ACHN (cell line): ENCODE measurements around the gene RASA4B.
"Not testable (repeated sequence)": the region's sequence is repeated elsewhere in the genome, so short reads cannot be mapped to it uniquely, and the experiment has no call there.

Experiments used
- DNase-seq: peaks from one replicate; pipeline ENCODE4 v3.0.0-alpha.2; 2015
- in situ Hi-C: cut with HindIII; loops from 2 replicates; pipeline ENCODE4 v1.10.0; 2017; ENCODE audit warnings: low sequenced_read_pairs, low pct_ligation_motif_present, low pct_unique_long_range_greater_than_20kb

RASA4B gene

DNA sequence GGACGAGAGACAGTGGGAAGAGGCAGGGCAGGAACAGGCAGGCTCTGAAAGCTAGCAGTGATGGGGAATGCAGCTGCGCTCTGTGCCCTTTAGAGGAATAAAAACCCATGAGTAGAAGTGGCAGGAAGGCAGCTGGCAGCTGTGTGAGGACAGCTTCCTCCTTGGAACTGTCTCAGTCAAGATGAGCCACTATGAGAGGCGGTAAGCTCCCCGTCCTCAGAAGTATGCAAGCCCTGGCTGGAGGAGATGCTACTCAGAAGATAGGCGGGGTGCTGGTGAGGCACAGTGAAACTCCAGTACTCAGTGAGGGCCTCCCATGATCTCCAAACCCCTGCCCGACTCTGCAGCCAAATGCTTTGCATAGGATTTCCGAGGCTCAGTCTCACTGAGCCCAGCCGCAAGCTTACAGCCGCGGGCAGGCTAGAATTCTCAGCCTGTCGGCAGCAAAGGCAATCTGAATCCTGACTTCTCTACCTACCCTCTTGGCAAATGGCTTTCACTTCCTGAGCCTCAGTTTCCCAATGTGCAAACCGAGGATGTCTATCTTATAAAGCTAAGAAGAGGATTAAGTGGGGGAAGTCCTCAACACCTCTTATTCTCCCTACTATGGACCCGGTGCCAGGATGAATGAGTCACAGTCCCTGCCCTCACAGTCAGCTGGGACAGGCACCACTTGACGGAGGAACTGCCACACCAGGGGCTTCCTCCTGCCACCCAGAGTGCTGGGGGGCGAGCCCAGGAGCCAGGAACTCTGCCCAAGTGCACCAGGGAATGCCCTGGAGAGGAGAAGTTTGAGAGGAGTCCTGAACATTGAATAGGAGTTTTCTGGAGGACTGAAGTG, 2.5 kb downstream of the RASA4B start:
- in situ Hi-C loops, DNase-seq: not testable (repeated sequence)

DNA sequence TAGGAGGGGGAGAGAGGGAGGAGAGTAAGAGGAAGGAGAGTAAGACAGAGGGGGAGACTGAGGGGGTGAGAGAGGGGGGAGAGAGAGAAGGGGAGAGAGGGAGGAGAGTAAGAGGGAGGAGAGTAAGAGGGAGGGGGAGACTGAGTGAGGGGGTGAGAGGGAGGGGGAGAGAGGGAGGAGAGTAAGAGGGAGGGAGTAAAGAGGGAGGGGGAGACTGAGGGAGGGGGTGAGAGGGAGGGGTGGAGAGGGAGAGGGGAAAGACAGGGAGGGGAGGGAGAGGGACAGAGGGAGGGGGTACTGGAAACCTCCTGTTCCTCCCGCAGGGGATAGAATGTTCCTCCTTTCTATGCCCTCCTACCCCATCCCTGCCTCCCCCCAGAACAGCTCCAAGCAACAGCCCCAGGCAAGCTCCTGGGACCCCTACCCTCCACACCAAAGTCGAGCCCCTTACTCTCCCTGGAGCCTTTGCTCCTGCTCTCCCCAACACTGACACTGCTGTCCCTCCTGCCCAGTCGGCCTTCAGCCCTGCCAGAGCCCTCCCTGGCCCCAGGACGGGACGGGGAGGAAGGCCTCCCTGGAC, 4.8 kb downstream of the RASA4B start:
- in situ Hi-C loops, result not testable (repeated sequence)
- DNase-seq, result peak; percentile 82

DNA sequence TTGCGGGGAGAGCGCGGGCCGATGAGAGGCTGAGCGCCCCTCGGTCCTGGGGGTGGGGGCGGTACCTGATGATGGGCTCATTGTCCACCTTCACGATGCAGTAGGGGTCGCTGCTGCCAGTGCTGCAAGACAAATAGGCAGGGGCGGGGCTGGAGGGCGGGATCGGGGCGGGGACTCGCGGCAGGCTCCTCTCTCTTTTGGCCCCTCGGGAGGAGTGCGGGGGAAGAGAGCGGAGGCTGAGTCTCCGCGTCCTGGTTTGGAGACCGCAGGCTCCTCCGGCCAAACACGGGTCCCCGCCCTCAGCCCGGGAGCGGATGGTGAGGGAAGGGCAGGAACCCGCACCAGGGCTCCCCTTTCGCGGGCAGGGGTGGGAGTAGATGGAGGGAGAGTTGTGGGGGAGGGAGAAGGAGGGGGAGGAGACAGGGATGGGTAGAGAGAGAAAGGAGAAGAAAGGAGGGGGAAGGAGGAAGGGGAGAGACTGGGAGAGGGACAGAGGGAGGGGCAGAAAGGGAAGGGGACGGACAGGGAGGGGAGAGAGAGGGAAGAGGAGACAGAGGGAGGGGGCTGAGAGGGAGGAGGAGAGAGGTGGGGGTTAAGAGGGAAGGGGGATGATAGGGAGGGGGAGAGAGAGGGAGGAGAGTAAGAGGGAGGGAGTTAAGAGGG, 5.6 kb downstream of the RASA4B start:
- in situ Hi-C loops, DNase-seq: not testable (repeated sequence)

DNA sequence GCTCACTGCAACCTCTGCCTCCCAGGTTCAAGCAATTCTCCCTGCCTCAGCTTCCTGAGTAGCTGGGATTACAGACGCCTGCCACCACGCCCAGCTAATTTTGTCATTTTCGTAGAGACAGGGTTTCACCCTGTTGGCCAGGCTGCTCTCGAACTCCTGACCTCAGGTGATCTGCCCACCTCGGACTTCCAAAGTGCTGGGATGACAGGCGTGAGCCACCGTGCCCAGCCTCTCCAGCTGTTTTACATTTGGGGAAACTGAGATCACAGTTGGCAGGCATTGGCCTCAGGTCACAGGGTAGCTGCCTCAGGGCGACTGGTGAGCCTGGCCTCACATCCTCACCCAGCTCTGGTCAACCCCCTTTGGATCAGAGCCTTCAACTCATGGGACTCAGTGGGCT, 7.0 kb downstream of the RASA4B start:
- in situ Hi-C loops, DNase-seq: not testable (repeated sequence)

DNA sequence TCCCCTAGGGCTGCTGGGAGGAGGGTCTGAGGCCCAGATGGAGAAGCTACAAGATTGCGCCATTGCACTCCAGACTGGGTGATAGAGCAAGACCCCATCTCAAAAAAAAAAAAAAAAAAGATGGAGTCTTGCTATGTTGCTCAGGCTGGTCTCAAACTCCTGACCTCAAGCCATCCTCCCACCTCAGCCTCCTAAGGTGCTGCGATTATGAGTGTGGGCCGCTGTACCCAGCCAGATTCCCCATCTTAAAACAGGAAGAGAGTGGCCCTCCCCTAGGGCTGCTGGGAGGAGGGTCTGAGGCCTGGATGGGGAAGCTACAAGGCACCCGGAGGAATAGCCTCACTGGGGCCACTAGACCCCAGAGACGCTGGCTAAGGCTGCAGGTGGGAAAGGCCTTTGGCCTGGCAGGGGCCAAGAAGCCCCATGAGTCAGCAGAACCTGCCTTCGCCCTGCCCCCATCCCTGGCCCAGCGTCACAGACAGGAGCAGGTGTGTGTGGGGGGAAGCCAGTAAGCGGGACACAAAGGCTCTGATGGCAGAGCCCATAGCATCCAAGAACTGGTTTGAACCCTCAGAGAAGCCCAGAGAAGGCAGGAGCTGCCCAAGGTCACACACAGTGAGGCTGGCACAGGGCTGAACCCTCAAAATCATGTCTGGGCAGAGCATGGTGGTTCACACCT, 10.0 kb downstream of the RASA4B start:
- in situ Hi-C loops, result not testable (repeated sequence)

DNA sequence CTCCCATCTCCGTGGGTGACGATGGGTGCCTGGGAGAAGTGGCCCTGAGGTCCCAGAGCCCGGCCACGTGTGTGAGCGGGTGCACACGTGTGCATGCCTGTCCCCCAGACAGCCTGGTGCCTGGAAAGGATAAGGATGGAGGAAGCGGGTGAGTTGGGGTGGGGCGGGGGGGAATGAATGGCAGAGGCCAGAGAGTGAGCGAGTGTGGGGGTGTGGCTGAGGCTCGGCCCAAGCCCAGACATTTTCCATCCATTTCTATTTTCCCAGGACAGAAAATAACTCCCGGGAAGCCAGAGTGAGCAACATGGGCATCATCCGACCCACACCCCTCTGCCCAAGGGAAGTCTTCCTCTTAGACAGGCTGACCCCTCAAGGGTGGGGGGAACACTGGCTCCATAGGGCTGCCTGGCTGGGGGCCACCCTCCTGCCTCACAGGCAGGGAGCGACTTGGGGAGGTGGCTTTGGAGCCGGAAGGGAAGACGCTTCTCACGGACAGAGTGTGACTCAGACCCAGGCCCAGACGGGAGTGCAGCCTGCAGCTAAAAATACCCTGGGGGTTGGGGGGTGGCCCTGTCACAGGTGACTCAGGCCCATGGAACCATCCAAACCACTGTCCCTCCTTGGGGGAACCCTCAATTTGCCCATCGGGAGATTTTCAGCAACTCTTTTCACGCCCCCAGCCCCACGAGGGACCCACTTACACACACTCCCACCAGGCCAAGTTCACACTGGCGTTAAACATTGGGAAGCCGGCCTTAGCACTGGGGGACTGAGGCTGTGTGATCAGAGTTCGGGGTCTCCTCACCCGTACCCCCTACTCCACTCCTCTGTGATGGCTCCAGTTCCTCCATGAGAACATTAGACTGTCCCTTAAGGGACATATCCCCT, 12.0 kb downstream of the RASA4B start:
- DNase-seq, in situ Hi-C loops: not testable (repeated sequence)

More for the DNA sequence above, 10.0 kb downstream of the RASA4B start:
- DNase-seq, result not testable (repeated sequence)

DNA sequence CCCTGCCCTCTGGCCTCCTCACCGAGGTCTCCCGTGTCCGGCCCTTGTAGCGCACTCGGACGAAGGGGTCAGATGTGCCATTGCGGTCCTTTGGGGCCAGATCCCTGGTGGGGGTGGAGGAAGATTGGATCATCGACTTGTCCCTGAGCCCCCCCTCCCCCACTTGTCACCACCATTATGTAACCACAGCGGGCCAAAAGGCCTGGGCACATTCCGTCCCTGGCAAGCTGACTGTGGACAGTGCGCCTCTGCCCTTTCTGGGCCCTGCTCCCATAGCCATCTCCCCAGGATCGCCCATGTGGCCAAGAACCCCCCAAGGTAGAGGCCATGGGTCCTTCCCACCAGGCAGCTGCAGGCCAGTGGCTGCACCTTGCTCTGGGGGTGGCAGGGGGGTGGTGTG, 14.4 kb downstream of the RASA4B start:
- in situ Hi-C loops, DNase-seq: not testable (repeated sequence)

DNA sequence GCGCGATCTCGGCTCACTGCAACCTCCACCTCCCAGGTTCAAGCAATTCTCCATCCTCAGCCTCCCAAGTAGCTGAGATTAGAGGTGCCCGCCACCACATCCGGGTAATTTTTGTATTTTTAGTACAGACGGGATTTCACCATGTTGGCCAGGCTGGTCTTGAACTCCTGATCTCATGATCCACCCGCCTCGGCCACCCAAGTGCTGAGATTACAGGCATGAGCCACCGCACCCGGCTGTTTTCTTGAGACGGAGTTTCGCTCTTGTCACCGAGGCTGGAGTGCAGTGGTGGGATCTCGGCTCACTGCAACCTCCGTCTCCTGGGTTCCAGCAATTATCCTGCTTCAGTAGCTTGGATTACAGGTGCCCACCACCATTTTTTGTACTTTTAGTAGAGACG, 19.3 kb downstream of the RASA4B start:
- DNase-seq, in situ Hi-C loops: not testable (repeated sequence)

DNA sequence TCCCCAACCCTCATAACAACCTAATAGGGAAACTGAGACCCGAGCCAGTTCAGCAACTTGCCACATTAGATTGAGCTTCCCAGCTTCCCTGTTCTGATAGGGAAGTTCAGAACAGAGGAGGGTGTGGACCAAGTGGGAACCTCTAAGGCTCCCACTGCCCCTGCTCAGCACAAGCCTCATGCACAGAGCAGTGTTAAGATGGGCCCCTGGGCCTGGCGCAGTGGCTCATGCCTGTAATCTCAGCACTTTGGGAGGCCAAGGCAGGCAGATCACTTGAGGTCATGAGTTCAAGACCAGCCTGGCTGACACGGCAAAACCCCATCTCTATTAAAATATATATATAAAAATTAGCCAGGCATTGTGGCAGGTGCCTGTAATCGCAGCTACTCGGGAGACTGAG, 20.3 kb downstream of the RASA4B start:
- in situ Hi-C loops, DNase-seq: not testable (repeated sequence)

DNA sequence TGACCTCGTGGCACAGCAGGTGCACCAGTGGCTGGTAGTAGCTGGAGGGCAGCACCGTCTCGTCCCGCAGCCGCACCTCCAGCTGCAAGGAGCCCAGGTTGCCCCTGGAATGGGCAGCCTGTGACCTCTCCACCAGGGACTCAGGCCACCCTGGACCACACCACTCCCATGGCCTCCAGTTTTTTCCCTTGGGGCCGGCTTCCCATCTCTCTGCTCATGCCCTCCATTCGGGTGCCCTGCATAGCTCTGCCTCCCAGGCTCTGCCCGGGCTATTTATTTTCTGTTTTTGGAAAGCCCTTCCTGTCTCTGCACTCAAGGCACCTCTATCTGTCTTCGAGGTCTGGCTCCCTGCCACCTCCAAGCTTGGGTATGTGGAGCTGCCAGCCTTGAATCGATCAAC, 20.7 kb downstream of the RASA4B start:
- DNase-seq, in situ Hi-C loops: not testable (repeated sequence)

DNA sequence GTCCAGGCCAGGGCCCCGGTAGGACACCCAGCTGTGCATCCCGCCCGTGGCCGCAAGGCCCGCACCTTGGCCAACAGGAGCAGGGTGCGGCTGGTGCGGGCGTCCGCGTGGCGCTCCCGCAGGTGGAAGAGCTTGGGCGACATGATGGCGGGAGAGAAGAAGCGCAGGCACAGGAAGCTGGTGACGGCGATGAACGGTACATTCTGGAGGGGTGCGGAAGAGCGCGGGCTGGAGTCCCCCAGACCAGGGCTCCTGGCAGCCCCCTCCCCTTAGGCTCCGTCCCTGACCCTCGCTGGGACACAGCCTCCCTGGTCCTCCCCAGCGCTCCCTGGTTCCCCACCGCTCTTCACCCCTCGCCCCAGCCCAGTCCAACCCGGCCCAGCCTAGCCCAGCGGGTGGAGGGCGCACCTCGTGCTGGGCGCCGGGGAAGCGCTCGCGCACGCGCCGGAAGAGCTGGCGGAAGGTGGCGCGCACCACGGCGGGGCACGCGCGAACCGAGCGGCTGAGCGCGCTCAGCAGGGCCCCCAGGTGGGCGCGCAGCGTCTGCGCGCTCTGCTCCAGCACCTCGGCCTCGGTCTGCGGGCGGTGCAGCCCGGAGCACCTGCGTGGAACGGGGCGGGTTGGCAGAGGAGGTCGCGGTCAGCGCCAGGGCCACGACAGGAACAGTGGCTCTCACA, 23.0 kb downstream of the RASA4B start:
- DNase-seq, in situ Hi-C loops: not testable (repeated sequence)

DNA sequence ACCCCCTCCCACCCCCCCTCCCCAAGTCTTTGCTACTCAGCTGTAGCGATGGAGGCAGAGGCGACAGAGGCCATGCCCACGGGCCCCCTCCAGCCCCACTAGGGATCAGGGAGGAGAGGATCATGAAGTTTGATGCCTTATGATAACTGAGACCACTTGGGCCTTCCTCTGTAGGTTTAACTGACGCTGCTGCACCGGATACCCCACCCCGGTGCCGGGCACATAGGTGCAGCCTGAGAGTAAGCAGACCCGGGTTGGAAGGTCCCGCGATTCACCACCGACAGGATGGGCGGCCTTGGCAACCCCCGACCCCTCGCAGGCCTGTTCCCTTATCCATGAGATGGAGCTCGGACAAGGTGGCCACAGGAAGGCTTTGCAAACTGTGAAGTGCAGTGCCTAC, 23.6 kb downstream of the RASA4B start:
- DNase-seq, in situ Hi-C loops: not testable (repeated sequence)

DNA sequence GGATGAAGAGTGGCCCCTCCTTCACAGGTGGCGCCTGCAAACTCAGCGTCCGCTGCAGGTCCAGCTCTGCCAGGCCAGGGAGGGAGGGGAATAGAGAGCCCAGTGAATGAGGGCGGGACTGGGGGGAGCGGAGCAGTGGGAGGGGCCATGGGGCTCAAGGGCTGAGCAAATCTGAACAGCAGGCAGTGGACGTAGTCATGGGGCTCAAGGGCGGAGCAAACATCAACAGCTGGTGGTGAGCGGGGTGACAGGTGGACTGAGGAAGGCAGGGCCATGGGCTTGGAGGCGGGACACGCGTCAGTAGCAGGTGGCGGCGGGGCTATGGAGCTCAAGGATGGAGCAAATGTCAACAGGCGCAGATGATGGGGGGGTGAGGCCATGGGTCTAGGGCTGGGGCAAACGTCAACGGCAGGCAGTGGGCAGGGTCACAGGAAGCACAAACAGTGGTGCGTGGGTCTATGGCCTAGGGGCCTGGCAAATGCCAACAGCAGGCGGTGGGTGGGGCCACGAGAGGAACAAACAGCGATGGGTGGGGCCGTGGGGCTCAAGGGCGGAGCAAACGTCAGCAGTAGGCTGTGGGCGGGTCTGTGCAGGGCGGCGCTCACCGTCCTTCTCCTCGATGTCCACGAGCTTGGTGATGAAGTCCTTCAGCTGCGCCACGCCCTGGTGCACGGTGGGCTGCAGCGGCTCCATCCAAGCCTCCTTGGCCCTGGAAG, 24.2 kb downstream of the RASA4B start:
- DNase-seq, in situ Hi-C loops: not testable (repeated sequence)

DNA sequence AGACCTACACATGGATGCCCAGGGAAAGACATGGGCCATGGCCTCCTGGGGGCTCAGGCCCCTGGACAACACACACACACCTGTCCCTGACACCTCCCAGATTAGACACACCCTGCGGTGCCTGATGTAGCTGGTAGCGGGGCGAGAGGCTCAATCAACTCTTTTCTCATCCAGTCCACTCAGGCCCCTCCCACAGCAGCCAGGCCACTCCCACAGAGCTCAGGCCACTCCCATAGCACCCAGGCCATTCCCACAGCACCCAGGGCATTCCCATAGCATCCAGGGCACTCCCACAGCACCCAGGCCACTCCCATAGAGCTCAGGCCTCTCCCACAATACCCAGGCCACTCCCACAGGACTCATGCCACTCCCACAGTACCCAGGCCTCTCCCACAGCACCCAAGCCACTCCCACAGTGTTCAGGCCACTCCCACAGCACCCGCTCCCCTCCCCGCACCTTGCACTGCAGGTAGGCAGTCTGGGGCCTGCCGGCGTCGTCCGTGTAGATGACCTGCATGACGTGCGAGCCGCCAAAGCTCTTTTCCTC, 27.0 kb downstream of the RASA4B start:
- in situ Hi-C loops, DNase-seq: not testable (repeated sequence)

DNA sequence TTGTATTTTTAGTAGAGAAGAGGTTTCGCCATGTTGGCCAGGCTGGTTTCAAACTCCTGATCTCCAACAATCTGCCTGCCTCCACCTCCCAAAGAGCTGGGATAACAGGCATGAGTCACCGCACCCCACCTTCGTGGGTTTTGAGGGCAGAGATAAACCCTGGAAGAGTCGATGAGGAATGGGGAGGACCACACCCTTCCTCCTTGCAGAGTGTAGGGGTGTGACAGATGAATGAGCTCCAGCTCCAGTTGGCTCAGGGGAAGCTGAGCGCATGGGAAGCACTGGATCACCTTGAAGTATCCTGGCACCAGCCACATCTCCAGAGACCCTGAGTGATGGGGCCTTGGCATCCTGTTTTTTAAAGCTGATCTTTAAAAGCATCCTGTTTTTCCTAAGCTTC, 33.3 kb downstream of the RASA4B start:
- DNase-seq, in situ Hi-C loops: not testable (repeated sequence)

DNA sequence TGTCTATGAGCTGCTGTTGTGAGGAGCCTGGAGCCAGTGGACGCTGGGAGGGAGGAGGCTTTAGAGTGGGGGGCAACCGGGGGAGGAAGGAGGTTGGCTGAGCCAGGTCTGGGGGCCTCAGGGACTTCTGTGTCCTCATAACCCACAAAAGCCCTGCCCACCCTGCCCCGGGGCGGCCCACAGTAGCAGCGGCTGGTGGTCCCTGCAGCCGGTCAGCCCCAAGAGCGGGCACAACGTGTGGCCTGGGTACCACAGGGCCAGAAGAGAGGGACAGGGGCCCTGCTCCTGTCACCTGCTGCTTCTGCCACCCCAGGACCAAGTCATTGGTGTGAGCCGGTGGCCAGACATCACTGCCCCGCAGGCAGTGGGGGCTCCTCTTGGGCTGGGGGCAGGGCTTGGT, 35.6 kb downstream of the RASA4B start:
- DNase-seq, in situ Hi-C loops: not testable (repeated sequence)
